HepG2 (cell line): ENCODE results near the gene NSD2. TPM values are rescaled to one million over a fixed set of nuclear protein-coding genes. Genes with fewer than 3 reads are reported as not detected.

Source experiments
- ATAC-seq: fragments of 200-7000 bp; cut with Tn5 transposase; 3 replicates; pipeline ENCODE4 v1.9.1; 2020; ENCODE audit warnings: mild to moderate bottlenecking, moderate library complexity
- BruUV-seq: library from RNA; stranded (reverse); fragments of 400-500 nt; replicated peaks from 2 replicates; lab custom pipeline; 2021; lab: Mats Ljungman, UMichigan
- CTCF ChIA-PET: fragments of 300-600 bp; formaldehyde crosslinking; extraction: SDS; loops from one replicate; lab custom pipeline; 2021; ENCODE audit warnings: low total read pairs, inconsistent platforms, low intra/inter-chr PET ratio; lab: Yijun Ruan, JAX
- POLR2A ChIA-PET: fragments of 350-600 bp; sonication (Branson Sonifier 250); formaldehyde crosslinking; loops from one replicate; lab custom pipeline; 2020; ENCODE audit warnings: antibody characterized with exemption, inconsistent platforms; lab: Yijun Ruan, JAX
- DNase-seq: peaks from one replicate; pipeline ENCODE4 v3.0.0-alpha.2; 2015; ENCODE audit warnings: low spot score
- FAIRE-seq: peaks from 3 replicates; lab custom pipeline; 2011; peaks lifted over from hg19 to GRCh38; lab: Jason Lieb, UNC
- H2AFZ ChIP-seq: one replicate; pipeline ENCODE4 v1.6.1; 2011; ENCODE audit warnings: low read length, inconsistent platforms
- H3K27ac ChIP-seq: fragments of 300-600 bp; 3 replicates; pipeline ENCODE4 v1.8.0; 2011; ENCODE audit warnings: mixed run types, mild to moderate bottlenecking, mixed read lengths, low read length, inconsistent platforms; ENCODE audit not compliant: insufficient read depth; ENCODE audit errors: extremely low read length
- H3K27me3 ChIP-seq, 2 experiments: fragments of 200-600 bp in 1 of 2; 2 replicates in 1 of 2; 3 replicates in 1 of 2; pipeline versions ENCODE4 v1.6.0 to v1.8.0; 2011; ENCODE audit warnings: low read length in 2 of 2, mild to moderate bottlenecking in 2 of 2, moderate library complexity in 2 of 2, inconsistent platforms in 1 of 2; ENCODE audit not compliant: insufficient read depth in 2 of 2, control insufficient read depth in 1 of 2
- H3K36me3 ChIP-seq, 2 experiments: fragments of 200-600 bp in 1 of 2; replicated peaks in 1 of 2; 2 replicates in 1 of 2; 3 replicates in 1 of 2; pipeline versions ENCODE4 v1.5.1 to v1.8.0; 2011; ENCODE audit warnings: low read length in 2 of 2, inconsistent platforms in 1 of 2; ENCODE audit not compliant: insufficient read depth in 2 of 2, control insufficient read depth in 1 of 2
- H3K4me1 ChIP-seq: 2 replicates; pipeline ENCODE4 v1.5.1; 2012; ENCODE audit warnings: low read length, inconsistent platforms; ENCODE audit not compliant: insufficient read depth
- H3K4me2 ChIP-seq: 2 replicates; pipeline ENCODE4 v1.6.0; 2011; ENCODE audit warnings: low read depth, low read length, inconsistent platforms
- H3K4me3 ChIP-seq, 3 experiments: fragments of 200-600 bp in 1 of 3; sonication (generic), shearing (Covaris generic) in 1 of 3; replicated peaks in 1 of 3; 2 replicates each; pipeline ENCODE4 v1.5.1; 2011 to 2016; ENCODE audit warnings: low read length in 3 of 3, inconsistent platforms in 2 of 3, low read depth in 2 of 3, mild to moderate bottlenecking in 2 of 3, control low read depth in 1 of 3, mixed read lengths in 1 of 3; ENCODE audit not compliant: insufficient read depth in 1 of 3
- H3K79me2 ChIP-seq: one replicate; pipeline ENCODE4 v1.6.1; 2011; ENCODE audit warnings: low read length, inconsistent platforms; ENCODE audit not compliant: insufficient read depth
- H3K9ac ChIP-seq: 2 replicates; pipeline ENCODE4 v1.6.0; 2011; ENCODE audit warnings: mild to moderate bottlenecking, low read depth, low read length, inconsistent platforms; ENCODE audit not compliant: insufficient read depth
- H3K9me3 ChIP-seq: 2 replicates; pipeline ENCODE4 v1.5.1; 2012; ENCODE audit warnings: mild to moderate bottlenecking, low read length
- H4K20me1 ChIP-seq: 2 replicates; pipeline ENCODE4 v1.6.0; 2011; ENCODE audit warnings: inconsistent platforms, mild to moderate bottlenecking, low read length, moderate library complexity; ENCODE audit not compliant: insufficient read depth
- ATF7-NPFF ChIP-seq: sonication (generic); formaldehyde crosslinking; IDR thresholded peaks from 2 replicates; pipeline ENCODE4 v1.8.1; 2023; ENCODE audit warnings: mild to moderate bottlenecking, low read depth, missing genetic modification reagents, moderate library complexity
- FOXO1 ChIP-seq: sonication (generic); formaldehyde crosslinking; IDR thresholded peaks from 2 replicates; pipeline ENCODE4 v1.4.0; 2020; ENCODE audit warnings: missing genetic modification reagents
- FUBP1 ChIP-seq: sonication (generic); formaldehyde crosslinking; IDR thresholded peaks from 2 replicates; pipeline ENCODE4 v1.5.1; 2020; ENCODE audit warnings: missing genetic modification reagents, mild to moderate bottlenecking, borderline replicate concordance
- HCFC1 ChIP-seq: fragments of 150-350 bp; IDR thresholded peaks from 2 replicates; pipeline ENCODE4 v1.6.1; 2014; ENCODE audit warnings: low read depth, low read length
- HIVEP1 ChIP-seq: sonication (generic); formaldehyde crosslinking; IDR thresholded peaks from 2 replicates; pipeline ENCODE4 v1.4.0; 2020; ENCODE audit warnings: mild to moderate bottlenecking, missing genetic modification reagents
- HMGXB4 ChIP-seq, 2 experiments: sonication (generic) in 1 of 2; formaldehyde crosslinking in 1 of 2; IDR thresholded peaks; 2 replicates each; pipeline versions ENCODE4 v1.4.0 to v1.6.1; 2018 to 2020; ENCODE audit warnings: missing genetic modification reagents in 2 of 2, borderline replicate concordance in 1 of 2, low read depth in 1 of 2, mild to moderate bottlenecking in 1 of 2, missing biosample characterization in 1 of 2
- HOXA3 ChIP-seq: sonication (generic); formaldehyde crosslinking; IDR thresholded peaks from 2 replicates; pipeline ENCODE4 v1.5.0; 2020; ENCODE audit warnings: missing genetic modification reagents
- KMT2A ChIP-seq: sonication (generic); formaldehyde crosslinking; IDR thresholded peaks from 2 replicates; pipeline ENCODE4 v1.4.0; 2020; ENCODE audit warnings: missing genetic modification reagents
- RBM22 ChIP-seq: fragments of 200-400 bp; formaldehyde crosslinking; optimal IDR thresholded peaks from 2 replicates; pipeline ENCODE3; 2017; ENCODE audit warnings: mild to moderate bottlenecking, low read length, moderate library complexity
- SIN3B ChIP-seq: fragments of 150-350 bp; IDR thresholded peaks from 2 replicates; pipeline ENCODE4 v1.6.1; 2014; ENCODE audit warnings: low read length
- YEATS4 ChIP-seq: sonication (generic); formaldehyde crosslinking; IDR thresholded peaks from 2 replicates; pipeline ENCODE4 v1.4.0; 2020; ENCODE audit warnings: missing genetic modification reagents, borderline replicate concordance
- ZNF160 ChIP-seq: sonication (generic); formaldehyde crosslinking; IDR thresholded peaks from 2 replicates; pipeline ENCODE4 v1.8.0; 2022; ENCODE audit warnings: mild to moderate bottlenecking, inconsistent platforms, missing genetic modification reagents
- ZNF230 ChIP-seq: sonication (generic); formaldehyde crosslinking; IDR thresholded peaks from 2 replicates; pipeline ENCODE4 v1.4.0; 2020; ENCODE audit warnings: mild to moderate bottlenecking, missing genetic modification reagents
- whole genome bisulfite sequencing: methylation state at CpG from one replicate; pipeline ENCODE4 v1.1.6; 2017; ENCODE audit warnings: low lambda C conversion rate; 5-methylcytosine and 5-hydroxymethylcytosine counted together
- in situ Hi-C: cut with HindIII; loops from 2 replicates; pipeline ENCODE4 v1.10.0; 2017; ENCODE audit warnings: low pct_unique_long_range_greater_than_20kb; ENCODE audit not compliant: extremely low pct_ligation_motif_present
- intact Hi-C: fragments of 100-400 bp; cut with micrococcal nuclease; formaldehyde crosslinking; loops from one replicate; pipeline ENCODE4 v1.10.0; 2022; ENCODE audit not compliant: unreplicated experiment
- polyA plus RNA-seq, 8 experiments: library from polyadenylated mRNA; depleted of rRNA in 3 of 8; stranded (reverse) in 7 of 8; unstranded in 1 of 8; fragments of >200 nt; fragmentation: Illumina TruSeq in 4 of 8; extraction: Trizol in 4 of 8; gene quantifications; 2 replicates each; pipeline versions ENCODE4 v1.2.1 to v1.2.3, GENCODE V29; 2011 to 2016; ENCODE audit warnings: low read depth in 4 of 8, missing spikeins in 1 of 8, mixed read lengths in 1 of 8; ENCODE audit not compliant: insufficient read depth in 1 of 8
- total RNA-seq, 5 experiments: library from RNA; depleted of rRNA; stranded (reverse); fragments of >200 nt; fragmentation: Illumina TruSeq; extraction: Trizol; gene quantifications; 2 replicates each; pipeline ENCODE4 v1.2.3, GENCODE V29; 2016; ENCODE audit warnings: low read depth in 1 of 5
- TF ChIP-seq, protein P1 (sequence below): sonication (generic); formaldehyde crosslinking; IDR thresholded peaks from 2 replicates; pipeline ENCODE4 v1.8.1; 2023; ENCODE audit warnings: missing genetic modification reagents, mild to moderate bottlenecking, borderline replicate concordance
- TF ChIP-seq, protein P2 (sequence below): sonication (generic); formaldehyde crosslinking; IDR thresholded peaks from 2 replicates; pipeline ENCODE4 v1.4.0; 2020; ENCODE audit warnings: missing genetic modification reagents, borderline replicate concordance
- TF ChIP-seq, protein P3 (sequence below): IDR thresholded peaks from 2 replicates; pipeline ENCODE4 v1.6.1; 2016; ENCODE audit warnings: missing compliant biosample characterization, missing genetic modification reagents, borderline replicate concordance

NSD2 gene
- total and polyA plus RNA-seq, 2 of the 13 experiments (the other 11 are each of a cell fraction or from before 2014, with no cell fraction given) = 22.0 to 65.9 TPM

DNA sequence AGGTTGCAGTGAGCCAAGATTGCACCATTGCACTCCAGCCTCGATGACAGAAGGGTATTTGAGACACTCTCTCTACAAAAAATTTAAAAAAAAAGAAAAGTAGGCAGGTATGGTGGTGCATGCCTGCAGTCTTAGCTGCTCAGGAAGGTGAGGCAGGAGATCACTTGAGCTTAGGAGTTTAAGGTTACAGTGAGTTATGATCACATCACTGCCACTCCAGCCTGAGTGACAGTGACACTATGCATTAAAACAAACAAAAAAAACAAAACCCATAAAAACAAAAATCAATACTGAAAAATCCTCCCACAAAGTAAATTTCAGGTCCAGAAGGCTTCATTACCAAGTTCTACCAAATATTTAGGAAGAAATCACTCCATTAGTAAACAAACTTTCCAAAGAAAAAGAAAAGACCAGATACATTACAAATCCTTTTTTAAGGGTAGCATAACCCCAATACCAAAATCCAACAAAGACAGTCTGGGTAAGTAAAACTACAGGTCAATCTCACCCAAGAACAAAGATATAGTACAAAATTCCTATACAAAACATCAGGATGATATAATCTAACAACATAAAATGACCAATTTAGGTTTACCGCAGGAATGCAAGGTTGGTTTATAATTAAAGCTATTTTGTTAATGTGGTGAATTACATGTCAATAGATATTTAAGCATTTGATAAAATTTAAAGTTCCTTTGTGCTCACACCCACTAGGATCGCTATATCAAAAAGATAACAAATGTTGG, 125.8 kb downstream of the NSD2 start:
- ChIA-PET CTCF (no interaction called here), POLR2A (no interaction called here)
- Histone ChIP-seq H3K4me2 (no peak overlapping the region), H3K36me3 (peaks cover 0 to 5% of the 10 kb centered on the region in 2 experiments; a peak in 2 of 5 replicates), H3K27me3 (no peaks in the 10 kb centered on the region), H3K79me2 (peaks cover 75% of the 10 kb centered on the region), H3K27ac (no peak overlapping the region), H3K9ac (no peak overlapping the region), H3K4me3 (no peak overlapping the region), H3K9me3 (no peaks in the 10 kb centered on the region; the same call in 1 of the 2 replicates), H2AFZ (no peak overlapping the region), H3K4me1 (peaks cover 12% of the 10 kb centered on the region), H4K20me1 (peaks cover 22% of the 10 kb centered on the region)
- in situ Hi-C loops (no loop called here), intact Hi-C loops (no loop called here)
- BruUV-seq = no TSS peak
- ATAC-seq = no peak
- WGBS = 92% methylated on average over 3 of the region's 3 CpGs
- FAIRE-seq = no peak
- DNase-seq = no peak
- TF ChIP-seq, protein P1, sequence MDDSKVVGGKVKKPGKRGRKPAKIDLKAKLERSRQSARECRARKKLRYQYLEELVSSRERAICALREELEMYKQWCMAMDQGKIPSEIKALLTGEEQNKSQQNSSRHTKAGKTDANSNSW (CRISPR knock-in tag) = no peak
- no peak for TF ChIP-seq FUBP1 (CRISPR knock-in tag)
- no peak for TF ChIP-seq HOXA3 (CRISPR knock-in tag)
- TF ChIP-seq, protein P2, sequence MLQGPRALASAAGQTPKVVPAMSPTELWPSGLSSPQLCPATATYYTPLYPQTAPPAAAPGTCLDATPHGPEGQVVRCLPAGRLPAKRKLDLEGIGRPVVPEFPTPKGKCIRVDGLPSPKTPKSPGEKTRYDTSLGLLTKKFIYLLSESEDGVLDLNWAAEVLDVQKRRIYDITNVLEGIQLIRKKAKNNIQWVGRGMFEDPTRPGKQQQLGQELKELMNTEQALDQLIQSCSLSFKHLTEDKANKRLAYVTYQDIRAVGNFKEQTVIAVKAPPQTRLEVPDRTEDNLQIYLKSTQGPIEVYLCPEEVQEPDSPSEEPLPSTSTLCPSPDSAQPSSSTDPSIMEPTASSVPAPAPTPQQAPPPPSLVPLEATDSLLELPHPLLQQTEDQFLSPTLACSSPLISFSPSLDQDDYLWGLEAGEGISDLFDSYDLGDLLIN (CRISPR knock-in tag) = no peak
- TF ChIP-seq ATF7-NPFF (CRISPR knock-in tag) = no peak
- TF ChIP-seq SIN3B = no peak
- TF ChIP-seq KMT2A (CRISPR knock-in tag) = no peak
- no peak for TF ChIP-seq HIVEP1
- no peak for TF ChIP-seq HCFC1
- no peak for TF ChIP-seq YEATS4 (CRISPR knock-in tag)
- TF ChIP-seq FOXO1 = no peak
- no peak for TF ChIP-seq ZNF230
- no peak for TF ChIP-seq HMGXB4 (CRISPR knock-in tag; IDR thresholded peaks at IDR 0.05; ENCODE audit: borderline replicate concordance in 1 of 2, low read depth in 1 of 2)
- TF ChIP-seq, protein P3, sequence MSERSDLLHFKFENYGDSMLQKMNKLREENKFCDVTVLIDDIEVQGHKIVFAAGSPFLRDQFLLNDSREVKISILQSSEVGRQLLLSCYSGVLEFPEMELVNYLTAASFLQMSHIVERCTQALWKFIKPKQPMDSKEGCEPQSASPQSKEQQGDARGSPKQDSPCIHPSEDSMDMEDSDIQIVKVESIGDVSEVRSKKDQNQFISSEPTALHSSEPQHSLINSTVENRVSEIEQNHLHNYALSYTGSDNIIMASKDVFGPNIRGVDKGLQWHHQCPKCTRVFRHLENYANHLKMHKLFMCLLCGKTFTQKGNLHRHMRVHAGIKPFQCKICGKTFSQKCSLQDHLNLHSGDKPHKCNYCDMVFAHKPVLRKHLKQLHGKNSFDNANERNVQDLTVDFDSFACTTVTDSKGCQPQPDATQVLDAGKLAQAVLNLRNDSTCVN = no peak
- TF ChIP-seq ZNF160 (CRISPR knock-in tag) = no peak
- TF ChIP-seq RBM22 = no peak
